Effector memory CD4-positive, alpha-beta T cell (primary cell): ENCODE data around the gene CPT2.

ENCODE experiments used
- DNase-seq, 3 donors: peaks; one replicate each; pipeline ENCODE4 v3.0.0-alpha.2; 2020
- H3K27ac ChIP-seq: 2 replicates; pipeline ENCODE4 v1.7.0; 2013; ENCODE audit warnings: mild to moderate bottlenecking, low read length, moderate library complexity; ENCODE audit not compliant: insufficient read depth, poor library complexity, severe bottlenecking
- H3K27me3 ChIP-seq: replicated peaks from 2 replicates; pipeline ENCODE4 v1.7.0; 2013; ENCODE audit warnings: mild to moderate bottlenecking, low read length; ENCODE audit not compliant: insufficient read depth, control insufficient read depth, poor library complexity, severe bottlenecking
- H3K36me3 ChIP-seq: 2 replicates; pipeline ENCODE4 v1.7.0; 2013; ENCODE audit warnings: mild to moderate bottlenecking, low read length, moderate library complexity; ENCODE audit not compliant: control insufficient read depth, insufficient read depth
- H3K4me1 ChIP-seq: 2 replicates; pipeline ENCODE4 v1.7.0; 2013; ENCODE audit warnings: low read length, mild to moderate bottlenecking; ENCODE audit not compliant: control insufficient read depth, insufficient read depth, poor library complexity, severe bottlenecking
- H3K4me3 ChIP-seq: 2 replicates; pipeline ENCODE4 v1.7.0; 2013; ENCODE audit warnings: low read length, low read depth, mild to moderate bottlenecking; ENCODE audit not compliant: insufficient read depth, poor library complexity, severe bottlenecking
- H3K9me3 ChIP-seq: 2 replicates; pipeline ENCODE4 v1.7.0; 2013; ENCODE audit warnings: mild to moderate bottlenecking, low read length, moderate library complexity; ENCODE audit not compliant: control insufficient read depth

Gene CPT2

GRCh38 chr1:53241828-53242227, 45.2 kb downstream of the CPT2 start:
- no peak overlapping the region for H3K4me3 ChIP-seq
- no peak overlapping the region for H3K27ac ChIP-seq
- DNase-seq: no peak

GRCh38 chr1:53242381-53242780, 45.8 kb downstream of the CPT2 start:
- DNase-seq: no peak
- no peaks in the 10 kb centered on the region for H3K36me3 ChIP-seq
- no peak overlapping the region for H3K4me3 ChIP-seq
- H3K9me3 ChIP-seq: no peaks in the 10 kb centered on the region
- no peak overlapping the region for H3K27ac ChIP-seq
- H3K27me3 ChIP-seq: no peaks in the 10 kb centered on the region
- H3K4me1 ChIP-seq: peaks cover 15% of the 10 kb centered on the region

More at GRCh38 chr1:53241828-53242227, 45.2 kb downstream of the CPT2 start:
- H3K4me1 ChIP-seq: peaks cover 18% of the 10 kb centered on the region
- H3K27me3 ChIP-seq: no peaks in the 10 kb centered on the region
- no peaks in the 10 kb centered on the region for H3K9me3 ChIP-seq
- no peaks in the 10 kb centered on the region for H3K36me3 ChIP-seq

- Histone ChIP-seq H3K4me1 (no peaks in the 10 kb centered on the region), H3K4me3 (no peak overlapping the region), H3K36me3 (no peaks in the 10 kb centered on the region), H3K9me3 (no peaks in the 10 kb centered on the region), H3K27me3 (no peaks in the 10 kb centered on the region), H3K27ac (no peak overlapping the region)
- no peak for DNase-seq
These were observed 47.5 kb downstream of the CPT2 start for GRCh38 chr1:53244141-53244540.

- no peak for DNase-seq
- Histone ChIP-seq H3K36me3 (no peaks in the 10 kb centered on the region), H3K9me3 (no peaks in the 10 kb centered on the region), H3K4me3 (no peak overlapping the region), H3K27ac (no peak overlapping the region), H3K4me1 (no peaks in the 10 kb centered on the region), H3K27me3 (no peaks in the 10 kb centered on the region)
These were observed 49.9 kb downstream of the CPT2 start for GRCh38 chr1:53246261-53247134.

- H3K27me3 ChIP-seq: no peaks in the 10 kb centered on the region
- no peak overlapping the region for H3K4me3 ChIP-seq
- H3K9me3 ChIP-seq: no peaks in the 10 kb centered on the region
- no peak overlapping the region for H3K27ac ChIP-seq
- H3K36me3 ChIP-seq: peaks cover 1% of the 10 kb centered on the region
- no peak for DNase-seq
- H3K4me1 ChIP-seq: no peaks in the 10 kb centered on the region
These were observed 53.1 kb downstream of the CPT2 start for GRCh38 chr1:53249706-53250105.

- no peaks in the 10 kb centered on the region for H3K27me3 ChIP-seq
- no peak overlapping the region for H3K27ac ChIP-seq
- DNase-seq: no peak
- H3K36me3 ChIP-seq: peaks cover 3% of the 10 kb centered on the region
- H3K9me3 ChIP-seq: no peaks in the 10 kb centered on the region
- no peaks in the 10 kb centered on the region for H3K4me1 ChIP-seq
- H3K4me3 ChIP-seq: no peak overlapping the region
These were observed 53.7 kb downstream of the CPT2 start for GRCh38 chr1:53250325-53250724.

- H3K27ac ChIP-seq: no peak overlapping the region
- no peak overlapping the region for H3K4me3 ChIP-seq
- peaks cover 12% of the 10 kb centered on the region for H3K36me3 ChIP-seq
- H3K4me1 ChIP-seq: no peaks in the 10 kb centered on the region
- no peaks in the 10 kb centered on the region for H3K27me3 ChIP-seq
- DNase-seq: no peak
- H3K9me3 ChIP-seq: no peaks in the 10 kb centered on the region
These were observed 57.5 kb downstream of the CPT2 start for GRCh38 chr1:53254011-53254640.

- no peaks in the 10 kb centered on the region for H3K4me1 ChIP-seq
- H3K9me3 ChIP-seq: no peaks in the 10 kb centered on the region
- H3K27ac ChIP-seq: no peak overlapping the region
- H3K36me3 ChIP-seq: peaks cover 19% of the 10 kb centered on the region
- H3K27me3 ChIP-seq: no peaks in the 10 kb centered on the region
- no peak for DNase-seq
- no peak overlapping the region for H3K4me3 ChIP-seq
These were observed 58.4 kb downstream of the CPT2 start for GRCh38 chr1:53255031-53255430.

- no peak for DNase-seq
- no peak overlapping the region for H3K27ac ChIP-seq
- no peaks in the 10 kb centered on the region for H3K4me1 ChIP-seq
- H3K9me3 ChIP-seq: no peaks in the 10 kb centered on the region
- H3K27me3 ChIP-seq: no peaks in the 10 kb centered on the region
- no peak overlapping the region for H3K4me3 ChIP-seq
- H3K36me3 ChIP-seq: peaks cover 29% of the 10 kb centered on the region
These were observed 60.2 kb downstream of the CPT2 start for GRCh38 chr1:53256511-53257453.
